SK-N-SH treated with all-trans-retinoic acid at 6 μM for 48 hours (cell line): Measurements from ENCODE around the gene TMA7B.

Experiments
- ATAC-seq: fragments of 200-7000 bp; cut with Tn5 transposase; 3 replicates; pipeline ENCODE4 v1.9.1; 2020; ENCODE audit warnings: mild to moderate bottlenecking, moderate library complexity
- ARNTL ChIP-seq: fragments of 450-650 bp; formaldehyde crosslinking; IDR thresholded peaks from 2 replicates; pipeline ENCODE4 v1.5.0; 2020; ENCODE audit warnings: low read depth, mild to moderate bottlenecking, moderate library complexity, borderline replicate concordance
- BACH2 ChIP-seq: fragments of 250-450 bp; sonication (Bioruptor Pico); IDR thresholded peaks from 2 replicates; pipeline ENCODE4 v1.9.0; 2021; ENCODE audit warnings: mild to moderate bottlenecking, borderline replicate concordance
- CREB5 ChIP-seq: fragments of 250-450 bp; sonication (Bioruptor Pico); IDR thresholded peaks from 2 replicates; pipeline ENCODE4 v1.5.1; 2020; ENCODE audit warnings: low read depth, mild to moderate bottlenecking, moderate library complexity
- CSDC2 ChIP-seq: fragments of 250-450 bp; sonication (Bioruptor Pico); IDR thresholded peaks from 2 replicates; pipeline ENCODE4 v1.5.0; 2020; ENCODE audit warnings: mild to moderate bottlenecking, moderate library complexity
- ESRRG ChIP-seq: fragments of 250-450 bp; sonication (Bioruptor Pico); IDR thresholded peaks from 2 replicates; pipeline ENCODE4 v1.6.1; 2021; ENCODE audit warnings: mild to moderate bottlenecking
- GLIS3 ChIP-seq: fragments of 250-450 bp; sonication (Bioruptor Pico); IDR thresholded peaks from 2 replicates; pipeline ENCODE4 v1.5.0; 2020; ENCODE audit warnings: mild to moderate bottlenecking, moderate library complexity
- ISL1 ChIP-seq: fragments of 250-450 bp; sonication (Bioruptor Pico); IDR thresholded peaks from 2 replicates; pipeline ENCODE4 v2.1.2; 2022; ENCODE audit warnings: mild to moderate bottlenecking, moderate library complexity
- OSR1 ChIP-seq: fragments of 250-450 bp; sonication (Bioruptor Pico); IDR thresholded peaks from 2 replicates; pipeline ENCODE4 v1.8.0; 2022; ENCODE audit warnings: moderate library complexity, mild to moderate bottlenecking, inconsistent platforms
- PPARA ChIP-seq: fragments of 250-450 bp; sonication (Bioruptor Pico); IDR thresholded peaks from 2 replicates; pipeline ENCODE4 v1.5.0; 2020; ENCODE audit warnings: mild to moderate bottlenecking, borderline replicate concordance
- RARB ChIP-seq: fragments of 250-450 bp; sonication (Bioruptor Pico); IDR thresholded peaks from 2 replicates; pipeline ENCODE4 v1.8.0; 2021; ENCODE audit warnings: mild to moderate bottlenecking, moderate library complexity
- SNAI2 ChIP-seq: fragments of 250-450 bp; sonication (Bioruptor Pico); IDR thresholded peaks from 2 replicates; pipeline ENCODE4 v1.5.0; 2020; ENCODE audit warnings: mild to moderate bottlenecking, moderate library complexity
- TCF4 ChIP-seq: fragments of 250-450 bp; sonication (Bioruptor Pico); IDR thresholded peaks from 2 replicates; pipeline ENCODE4 v1.8.0; 2021; ENCODE audit warnings: mild to moderate bottlenecking, moderate library complexity, borderline replicate concordance
- TOX ChIP-seq: fragments of 250-450 bp; sonication (Bioruptor Pico); IDR thresholded peaks from 2 replicates; pipeline ENCODE4 v1.8.0; 2021; ENCODE audit warnings: mild to moderate bottlenecking, moderate library complexity, borderline replicate concordance
- TSHZ2 ChIP-seq: fragments of 250-450 bp; sonication (Bioruptor Pico); IDR thresholded peaks from 2 replicates; pipeline ENCODE4 v1.5.0; 2020; ENCODE audit warnings: mild to moderate bottlenecking, moderate library complexity
- ZC3H10 ChIP-seq: fragments of 250-450 bp; sonication (Bioruptor Pico); IDR thresholded peaks from 2 replicates; pipeline ENCODE4 v1.5.1; 2021; ENCODE audit warnings: mild to moderate bottlenecking, moderate library complexity
- ZFP3 ChIP-seq: fragments of 250-450 bp; sonication (Bioruptor Pico); IDR thresholded peaks from 2 replicates; pipeline ENCODE4 v1.5.0; 2020; ENCODE audit warnings: mild to moderate bottlenecking, moderate library complexity
- ZFP30 ChIP-seq: fragments of 450-650 bp; formaldehyde crosslinking; IDR thresholded peaks from 2 replicates; pipeline ENCODE4 v1.5.0; 2022; ENCODE audit warnings: mild to moderate bottlenecking, moderate library complexity
- ZNF565 ChIP-seq: fragments of 450-650 bp; formaldehyde crosslinking; conservative IDR thresholded peaks from 2 replicates; pipeline ENCODE4 v1.5.0; 2020; ENCODE audit warnings: low read depth, mild to moderate bottlenecking, moderate library complexity
- ZNF70 ChIP-seq: fragments of 450-650 bp; formaldehyde crosslinking; IDR thresholded peaks from 2 replicates; pipeline ENCODE4 v1.5.0; 2020; ENCODE audit warnings: mild to moderate bottlenecking, moderate library complexity
- ZNF8 ChIP-seq: fragments of 450-650 bp; formaldehyde crosslinking; IDR thresholded peaks from 2 replicates; pipeline ENCODE4 v1.5.0; 2020; ENCODE audit warnings: mild to moderate bottlenecking, moderate library complexity
- TF ChIP-seq, protein P1 (sequence below): fragments of 250-450 bp; sonication (Bioruptor Pico); IDR thresholded peaks from 2 replicates; pipeline ENCODE4 v1.8.0; 2021; ENCODE audit warnings: low read depth, mild to moderate bottlenecking, moderate library complexity, borderline replicate concordance
- TF ChIP-seq, protein P2 (sequence below): fragments of 250-450 bp; sonication (Bioruptor Pico); IDR thresholded peaks from 2 replicates; pipeline ENCODE4 v1.8.0; 2020; ENCODE audit warnings: mild to moderate bottlenecking, moderate library complexity, borderline replicate concordance

The TMA7B gene

DNA sequence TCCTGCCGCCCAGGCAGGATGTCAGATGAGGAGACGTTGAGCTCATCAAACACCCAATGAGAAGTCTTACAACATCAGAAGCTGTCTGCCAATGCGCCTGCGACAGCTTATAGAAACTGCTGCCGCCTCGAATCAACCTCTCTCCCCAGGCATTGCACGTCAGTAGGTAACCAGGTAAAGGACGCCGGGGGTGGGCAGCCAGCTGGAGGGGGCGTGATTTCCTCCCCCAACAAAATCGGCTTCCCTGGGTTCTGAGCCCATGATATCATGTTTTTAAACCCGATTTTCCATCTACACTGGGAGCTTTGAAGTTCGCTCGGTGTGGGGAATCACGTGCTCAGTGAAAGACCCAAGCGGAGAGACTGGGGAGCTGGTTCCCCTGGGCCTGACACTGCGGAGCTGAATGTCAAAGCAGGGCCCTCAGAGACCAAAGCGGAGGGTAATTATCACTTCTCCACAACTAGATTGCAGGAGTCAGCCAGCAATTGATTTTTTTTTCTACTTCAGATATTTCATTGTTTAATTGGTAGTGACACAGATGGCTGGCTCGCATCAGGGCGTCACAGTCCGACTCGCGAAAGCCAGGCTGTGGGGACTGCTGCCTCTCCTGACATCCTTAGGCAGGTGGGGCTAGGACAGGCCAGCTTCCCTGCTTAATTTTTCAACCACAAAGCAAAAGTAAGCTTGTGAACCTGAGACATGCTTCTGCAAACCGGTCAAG lies 49.9 kb downstream of the TMA7B start:
- ATAC-seq, result no peak
- no peak for TF ChIP-seq TCF4 (CRISPR knock-in tag)
- no peak for TF ChIP-seq TSHZ2 (CRISPR knock-in tag)
- no peak for TF ChIP-seq ZNF8 (CRISPR knock-in tag)
- TF ChIP-seq ZNF565 (CRISPR knock-in tag), result no peak
- no peak for TF ChIP-seq SNAI2 (CRISPR knock-in tag)
- no peak for TF ChIP-seq CREB5
- TF ChIP-seq OSR1 (CRISPR knock-in tag), result no peak
- TF ChIP-seq ESRRG (CRISPR knock-in tag), result no peak
- TF ChIP-seq ZC3H10, result no peak
- TF ChIP-seq TOX (CRISPR knock-in tag), result no peak
- TF ChIP-seq CSDC2, result no peak
- no peak for TF ChIP-seq ARNTL (CRISPR knock-in tag)
- no peak for TF ChIP-seq PPARA (CRISPR knock-in tag)
- TF ChIP-seq, protein P1, sequence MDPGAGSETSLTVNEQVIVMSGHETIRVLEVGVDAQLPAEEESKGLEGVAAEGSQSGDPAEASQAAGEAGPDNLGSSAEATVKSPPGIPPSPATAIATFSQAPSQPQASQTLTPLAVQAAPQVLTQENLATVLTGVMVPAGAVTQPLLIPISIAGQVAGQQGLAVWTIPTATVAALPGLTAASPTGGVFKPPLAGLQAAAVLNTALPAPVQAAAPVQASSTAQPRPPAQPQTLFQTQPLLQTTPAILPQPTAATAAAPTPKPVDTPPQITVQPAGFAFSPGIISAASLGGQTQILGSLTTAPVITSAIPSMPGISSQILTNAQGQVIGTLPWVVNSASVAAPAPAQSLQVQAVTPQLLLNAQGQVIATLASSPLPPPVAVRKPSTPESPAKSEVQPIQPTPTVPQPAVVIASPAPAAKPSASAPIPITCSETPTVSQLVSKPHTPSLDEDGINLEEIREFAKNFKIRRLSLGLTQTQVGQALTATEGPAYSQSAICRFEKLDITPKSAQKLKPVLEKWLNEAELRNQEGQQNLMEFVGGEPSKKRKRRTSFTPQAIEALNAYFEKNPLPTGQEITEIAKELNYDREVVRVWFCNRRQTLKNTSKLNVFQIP, result no peak
- TF ChIP-seq BACH2, result no peak
- no peak for TF ChIP-seq RARB (CRISPR knock-in tag)
- TF ChIP-seq ZFP30 (CRISPR knock-in tag), result no peak
- no peak for TF ChIP-seq ZFP3 (CRISPR knock-in tag)
- no peak for TF ChIP-seq ZNF70
- TF ChIP-seq ISL1 (CRISPR knock-in tag), result no peak

- no peak for ATAC-seq
- TF ChIP-seq TCF4 (CRISPR knock-in tag) (no peak), ZNF70 (no peak), OSR1 (CRISPR knock-in tag) (no peak), ZFP3 (CRISPR knock-in tag) (no peak), GLIS3 (CRISPR knock-in tag) (no peak), ARNTL (CRISPR knock-in tag) (no peak), SNAI2 (CRISPR knock-in tag) (no peak), ZNF565 (CRISPR knock-in tag) (no peak), ZC3H10 (no peak), TOX (CRISPR knock-in tag) (no peak), ISL1 (CRISPR knock-in tag) (no peak), RARB (CRISPR knock-in tag) (no peak), ZNF8 (CRISPR knock-in tag) (no peak), CREB5 (no peak)
- TF ChIP-seq, protein P1, result no peak
- TF ChIP-seq, protein P2, sequence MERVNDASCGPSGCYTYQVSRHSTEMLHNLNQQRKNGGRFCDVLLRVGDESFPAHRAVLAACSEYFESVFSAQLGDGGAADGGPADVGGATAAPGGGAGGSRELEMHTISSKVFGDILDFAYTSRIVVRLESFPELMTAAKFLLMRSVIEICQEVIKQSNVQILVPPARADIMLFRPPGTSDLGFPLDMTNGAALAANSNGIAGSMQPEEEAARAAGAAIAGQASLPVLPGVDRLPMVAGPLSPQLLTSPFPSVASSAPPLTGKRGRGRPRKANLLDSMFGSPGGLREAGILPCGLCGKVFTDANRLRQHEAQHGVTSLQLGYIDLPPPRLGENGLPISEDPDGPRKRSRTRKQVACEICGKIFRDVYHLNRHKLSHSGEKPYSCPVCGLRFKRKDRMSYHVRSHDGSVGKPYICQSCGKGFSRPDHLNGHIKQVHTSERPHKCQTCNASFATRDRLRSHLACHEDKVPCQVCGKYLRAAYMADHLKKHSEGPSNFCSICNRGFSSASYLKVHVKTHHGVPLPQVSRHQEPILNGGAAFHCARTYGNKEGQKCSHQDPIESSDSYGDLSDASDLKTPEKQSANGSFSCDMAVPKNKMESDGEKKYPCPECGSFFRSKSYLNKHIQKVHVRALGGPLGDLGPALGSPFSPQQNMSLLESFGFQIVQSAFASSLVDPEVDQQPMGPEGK (CRISPR knock-in tag), result no peak
- TF ChIP-seq, all 23 proteins: peak for 0
These were observed 50.5 kb downstream of the TMA7B start for GRCh38 chr22:40010746-40011145.
